OCI-LY3 (cell line): ENCODE measurements around the gene ROBO1.

Experiments used
- EZH2phosphoT487 ChIP-seq: fragments of 200-600 bp; shearing (Covaris generic); IDR thresholded peaks from 2 replicates; pipeline ENCODE4 v1.6.1; 2018; ENCODE audit warnings: antibody characterized with exemption, mixed run types, low read depth
- TF ChIP-seq, protein P1 (sequence below): fragments of 200-600, 300-600 bp; sonication (generic); IDR thresholded peaks from 2 replicates; pipeline ENCODE4 v1.5.1; 2014; ENCODE audit warnings: antibody characterized with exemption, low read length, low read depth

DNA sequence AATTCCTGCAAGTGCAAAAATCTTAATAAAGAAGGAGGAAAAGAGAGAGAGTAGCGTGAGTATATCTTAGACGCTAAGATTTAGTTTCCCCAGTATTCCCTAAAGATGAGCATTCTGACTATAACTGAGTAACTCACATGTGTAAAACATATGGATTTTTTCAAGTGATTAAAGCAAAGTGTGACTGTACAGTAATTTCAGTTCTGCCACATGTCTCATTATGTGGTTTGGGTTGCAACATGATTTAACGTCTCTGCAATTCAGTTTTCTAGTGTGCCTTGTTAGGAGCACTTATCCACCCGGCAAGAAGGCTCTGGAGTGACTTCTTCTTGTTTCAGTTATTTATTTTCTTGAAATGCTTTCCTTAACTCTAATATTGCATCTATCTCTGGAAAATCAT is 514.1 kb downstream of the ROBO1 start:
- no peak for TF ChIP-seq EZH2phosphoT487
- TF ChIP-seq, protein P1, sequence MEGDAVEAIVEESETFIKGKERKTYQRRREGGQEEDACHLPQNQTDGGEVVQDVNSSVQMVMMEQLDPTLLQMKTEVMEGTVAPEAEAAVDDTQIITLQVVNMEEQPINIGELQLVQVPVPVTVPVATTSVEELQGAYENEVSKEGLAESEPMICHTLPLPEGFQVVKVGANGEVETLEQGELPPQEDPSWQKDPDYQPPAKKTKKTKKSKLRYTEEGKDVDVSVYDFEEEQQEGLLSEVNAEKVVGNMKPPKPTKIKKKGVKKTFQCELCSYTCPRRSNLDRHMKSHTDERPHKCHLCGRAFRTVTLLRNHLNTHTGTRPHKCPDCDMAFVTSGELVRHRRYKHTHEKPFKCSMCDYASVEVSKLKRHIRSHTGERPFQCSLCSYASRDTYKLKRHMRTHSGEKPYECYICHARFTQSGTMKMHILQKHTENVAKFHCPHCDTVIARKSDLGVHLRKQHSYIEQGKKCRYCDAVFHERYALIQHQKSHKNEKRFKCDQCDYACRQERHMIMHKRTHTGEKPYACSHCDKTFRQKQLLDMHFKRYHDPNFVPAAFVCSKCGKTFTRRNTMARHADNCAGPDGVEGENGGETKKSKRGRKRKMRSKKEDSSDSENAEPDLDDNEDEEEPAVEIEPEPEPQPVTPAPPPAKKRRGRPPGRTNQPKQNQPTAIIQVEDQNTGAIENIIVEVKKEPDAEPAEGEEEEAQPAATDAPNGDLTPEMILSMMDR = no peak
